Gastroesophageal sphincter (tissue), 4 donors: ENCODE results near the gene FAM107A. TPM values are rescaled to one million over a fixed set of nuclear protein-coding genes. Genes with fewer than 3 reads are reported as not detected.

Experiments
- ATAC-seq: fragments of 150-250 bp; one replicate; pipeline ENCODE4 v1.9.1; 2016; ENCODE audit warnings: mild to moderate bottlenecking, moderate library complexity
- H3K27ac ChIP-seq, 4 donors: fragments of 200-600 bp; sonication (generic) in 3 of 4; 1 replicate in 3 of 4; 2 replicates in 1 of 4; pipeline ENCODE4 v1.5.1; 2016 to 2019
- H3K27me3 ChIP-seq: fragments of 200-600 bp; sonication (generic); one replicate; pipeline ENCODE4 v1.5.1; 2019
- H3K36me3 ChIP-seq, 2 donors: fragments of 200-600 bp; sonication (generic); one replicate each; pipeline ENCODE4 v1.5.1; 2019; ENCODE audit warnings: control low read depth in 1 of 2
- H3K4me1 ChIP-seq, 3 donors: fragments of 200-600 bp; sonication (generic); 1 replicate in 2 of 3; 2 replicates in 1 of 3; pipeline ENCODE4 v1.5.1; 2016 to 2019; ENCODE audit warnings: control low read depth in 2 of 3
- H3K4me3 ChIP-seq, 2 donors: fragments of 200-600 bp; sonication (generic); one replicate each; pipeline ENCODE4 v1.5.1; 2019; ENCODE audit warnings: mild to moderate bottlenecking in 1 of 2, moderate library complexity in 1 of 2
- H3K9me3 ChIP-seq, 3 donors: fragments of 200-600 bp; sonication (generic); one replicate each; pipeline ENCODE4 v1.5.1; 2017 to 2019; ENCODE audit warnings: control low read depth in 2 of 3
- CTCF ChIP-seq, 4 experiments: fragments of 200-600 bp in 2 of 4; fragments of 450-650 bp in 2 of 4; sonication (generic) in 1 of 4; IDR thresholded peaks; one replicate each; pipeline ENCODE4 v1.5.1; 2017 to 2019; ENCODE audit warnings: antibody characterized with exemption in 4 of 4, mild to moderate bottlenecking in 2 of 4, moderate library complexity in 2 of 4
- EP300 ChIP-seq: sonication (generic); formaldehyde crosslinking; IDR thresholded peaks from one replicate; pipeline ENCODE4 v1.6.1; 2017; ENCODE audit warnings: antibody characterized with exemption, mild to moderate bottlenecking
- POLR2A ChIP-seq, 2 donors: fragments of 450-650 bp; IDR thresholded peaks; one replicate each; pipeline ENCODE4 v1.6.1; 2017; ENCODE audit warnings: antibody characterized with exemption in 2 of 2, mild to moderate bottlenecking in 2 of 2, moderate library complexity in 1 of 2
- POLR2AphosphoS5 ChIP-seq: sonication (generic); formaldehyde crosslinking; IDR thresholded peaks from one replicate; pipeline ENCODE4 v1.6.1; 2017; ENCODE audit warnings: antibody characterized with exemption
- WGBS, 2 donors: methylation state at CpG; one replicate each; pipeline ENCODE4 v1.1.5; 2018; ENCODE audit warnings: low coverage in 1 of 2; 5-methylcytosine and 5-hydroxymethylcytosine counted together
- total RNA-seq, 4 donors: library from RNA; depleted of rRNA; stranded (reverse); fragments of >200 nt; gene quantifications; one replicate each; pipeline ENCODE4 v1.1.0, GENCODE V29; 2016

The FAM107A gene
- total RNA-seq, 4 donors from 2014 or later = 27.9 to 109 (median 83.8) TPM

DNA sequence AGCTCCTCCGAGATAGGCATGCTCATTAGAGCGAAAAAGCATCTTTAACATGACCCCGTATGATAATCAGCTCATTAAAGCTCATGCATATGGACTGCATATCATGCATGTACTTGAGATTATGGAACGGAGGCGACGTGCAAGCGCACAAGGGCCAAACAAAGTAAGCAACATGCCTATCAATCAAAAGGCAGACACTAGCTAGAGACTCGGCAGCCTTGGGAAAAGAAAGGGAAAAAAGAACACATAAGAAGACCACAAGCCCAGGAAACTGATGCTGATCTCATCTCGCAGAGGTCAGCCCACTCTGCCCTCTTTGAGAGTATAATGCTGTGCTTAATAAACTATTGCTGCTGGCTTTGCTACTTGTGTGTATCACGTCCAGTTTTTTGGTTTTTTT, 37.6 kb downstream of the FAM107A start:
- Histone ChIP-seq H3K4me3 (no peak overlapping the region), H3K27ac (no peak overlapping the region), H3K36me3 (peaks cover 0 to 5% of the 10 kb centered on the region in 2 donors), H3K9me3 (no peaks in the 10 kb centered on the region), H3K4me1 (peaks cover 0 to 32% (median 23%) of the 10 kb centered on the region in 3 donors), H3K27me3 (no peaks in the 10 kb centered on the region)
- ATAC-seq = no peak
- 79 to 88% methylated on average over 9 to 10 of the region's 10 CpGs for WGBS, 2 donors
- TF ChIP-seq CTCF (IDR thresholded peaks at IDR 0.05) = no peak

DNA sequence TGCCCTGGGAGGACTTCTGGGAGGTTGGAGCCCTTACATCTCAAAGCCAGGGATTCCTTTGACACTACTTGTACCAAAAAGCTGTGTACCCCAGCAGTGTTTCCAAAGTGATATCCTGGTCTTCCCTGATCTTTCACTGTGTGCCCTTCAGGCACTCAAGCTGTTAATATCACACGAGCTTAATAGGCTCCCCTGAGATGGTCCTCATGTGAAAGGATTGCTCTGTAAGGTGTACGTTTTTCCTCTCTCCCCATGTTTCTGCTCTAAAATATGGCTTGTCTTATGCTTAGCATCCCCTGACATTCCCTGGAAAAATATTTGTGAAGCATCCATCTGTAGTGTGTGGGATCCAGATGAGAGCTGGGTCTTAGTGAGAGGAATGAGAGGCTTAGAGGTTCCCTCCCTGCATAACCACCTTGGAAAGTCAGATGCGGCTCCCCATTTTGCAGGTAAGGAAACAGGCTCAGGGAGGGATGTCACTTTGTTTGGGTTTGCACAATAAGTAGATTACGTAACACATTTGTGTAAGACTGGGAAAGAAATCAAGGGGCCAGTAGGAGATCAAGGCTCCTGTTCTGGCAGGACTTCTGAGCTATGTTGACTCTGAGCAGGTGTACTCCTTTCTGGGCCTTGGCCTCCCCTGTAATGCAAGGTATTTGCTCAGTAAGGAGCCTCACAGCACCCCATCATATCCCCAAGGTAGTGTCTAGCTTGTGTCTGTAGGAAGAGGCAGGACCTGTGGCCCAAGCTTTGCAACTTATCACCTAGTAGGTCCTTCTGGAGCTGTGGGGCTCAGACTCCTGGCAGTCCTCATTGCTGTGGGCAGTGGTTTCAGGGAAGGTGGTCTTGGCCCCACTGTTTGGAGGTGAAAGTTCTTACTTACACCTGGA, 39.5 kb downstream of the FAM107A start:
- Histone ChIP-seq H3K4me1 (peaks cover 0 to 38% (median 23%) of the 10 kb centered on the region in 3 donors), H3K27ac (peak overlapping the region; percentile 62 to 88 (median 84)), H3K36me3 (peaks cover 0 to 24% of the 10 kb centered on the region in 2 donors), H3K9me3 (no peaks in the 10 kb centered on the region), H3K4me3 (no peak overlapping the region), H3K27me3 (no peaks in the 10 kb centered on the region)
- WGBS, 2 donors = 45% methylated on average over 4 of the region's 4 CpGs; no CpG with 5 or more reads in 1 of the 2 donors
- TF ChIP-seq CTCF (IDR thresholded peaks at IDR 0.05) (no peak), POLR2AphosphoS5 (no peak), POLR2A (IDR thresholded peaks at IDR 0.05) (no peak), EP300 (no peak)
- no peak for ATAC-seq

- H3K27ac ChIP-seq = peak within 1 kb of the TSS; percentile 62 to 88 (median 84)
- peak within 1 kb of the TSS; percentile 25 to 50 for H3K4me3 ChIP-seq
- peaks cover 0 to 29% of the 10 kb centered on the region in 2 donors for H3K36me3 ChIP-seq
- no peaks in the 10 kb centered on the region for H3K27me3 ChIP-seq
- ATAC-seq = peak; percentile 92
- peak; percentile 13 to 32 for TF ChIP-seq POLR2A (IDR thresholded peaks at IDR 0.05)
- TF ChIP-seq CTCF (IDR thresholded peaks at IDR 0.05) = no peak
- no peaks in the 10 kb centered on the region for H3K9me3 ChIP-seq
- WGBS, 2 donors = 0 to 17% methylated on average over 4 to 9 of the region's 13 CpGs
- peaks cover 0 to 41% (median 23%) of the 10 kb centered on the region in 3 donors for H3K4me1 ChIP-seq
Measured at GRCh38 chr3:58536501-58537411, 40.4 kb downstream of the FAM107A start, which contains the start of gene ACOX2. Gene ACOX2, minus strand, starts transcription at chr3:58537190. Its CDS starts 2,084 bp downstream, at chr3:58535106.

- Histone ChIP-seq H3K36me3 (peaks cover 0 to 38% of the 10 kb centered on the region in 2 donors), H3K27ac (peak overlapping the region in 3 of 4 donors; percentile 83 to 88 (median 86)), H3K9me3 (no peaks in the 10 kb centered on the region), H3K27me3 (no peaks in the 10 kb centered on the region), H3K4me3 (peak overlapping the region in 1 of 2 donors; percentile 50), H3K4me1 (peaks cover 0 to 41% (median 23%) of the 10 kb centered on the region in 3 donors)
- ATAC-seq = no peak
- 13 to 17% methylated on average over 1 of the region's 2 CpGs for WGBS, 2 donors
- TF ChIP-seq EP300 (no peak), CTCF (IDR thresholded peaks at IDR 0.05) (no peak), POLR2A (IDR thresholded peaks at IDR 0.05) (no peak), POLR2AphosphoS5 (no peak)
Measured at GRCh38 chr3:58535531-58536500, 41.4 kb downstream of the FAM107A start.
